K562 (cell line): Measurements from ENCODE around the gene SORCS2. TPM values are rescaled to one million over a fixed set of nuclear protein-coding genes. Genes with fewer than 3 reads are reported as not detected.

Source experiments
- ATAC-seq: fragments of 200-7000 bp; cut with Tn5 transposase; 3 replicates; pipeline ENCODE4 v1.9.1; 2020; ENCODE audit warnings: moderate library complexity
- BruUV-seq: library from RNA; stranded (reverse); fragments of 400-500 nt; replicated peaks from 2 replicates; lab custom pipeline; 2021; lab: Mats Ljungman, UMichigan
- CTCF ChIA-PET: fragments of 300-600 bp; formaldehyde crosslinking; extraction: SDS; loops from one replicate; lab custom pipeline; 2021; ENCODE audit warnings: low intra/inter-chr PET ratio; lab: Yijun Ruan, JAX
- POLR2A ChIA-PET: fragments of 300-600, 350-650 bp; sonication (Branson Sonifier 250); formaldehyde crosslinking; extraction: SDS; loops from one replicate; lab custom pipeline; 2021; ENCODE audit warnings: antibody characterized with exemption, inconsistent platforms; lab: Yijun Ruan, JAX
- DNase-seq, 4 experiments: peaks; one replicate each; pipeline versions ENCODE4 v3.0.0 to v3.0.0-alpha.2; 2011 to 2018; ENCODE audit warnings: low spot score in 3 of 4, mixed read lengths in 3 of 4; ENCODE audit errors: extremely low read depth in 1 of 4
- FAIRE-seq: peaks from 2 replicates; lab custom pipeline; 2011; peaks lifted over from hg19 to GRCh38; lab: Jason Lieb, UNC
- H2AFZ ChIP-seq: 2 replicates; pipeline ENCODE4 v1.6.0; 2011; ENCODE audit warnings: low read depth, low read length, control low read depth, inconsistent platforms
- H3K27ac ChIP-seq: fragments of 200-600 bp; 3 replicates; pipeline ENCODE4 v1.8.0; 2011; ENCODE audit warnings: low read depth, mild to moderate bottlenecking, control low read depth, inconsistent platforms, low read length, moderate library complexity, mixed read lengths; ENCODE audit errors: extremely low read depth
- H3K27me3 ChIP-seq, 2 experiments: fragments of 300-600 bp in 1 of 2; 2 replicates in 1 of 2; 3 replicates in 1 of 2; pipeline versions ENCODE4 v1.6.0 to v1.8.0; 2011; ENCODE audit warnings: inconsistent platforms in 2 of 2, low read length in 2 of 2, mild to moderate bottlenecking in 1 of 2, mixed read lengths in 1 of 2, moderate library complexity in 1 of 2; ENCODE audit not compliant: control insufficient read depth in 2 of 2, insufficient read depth in 2 of 2
- H3K36me3 ChIP-seq: fragments of 300-600 bp; 3 replicates; pipeline ENCODE4 v1.8.0; 2011; ENCODE audit warnings: mild to moderate bottlenecking, low read length, inconsistent platforms; ENCODE audit not compliant: control insufficient read depth, insufficient read depth
- H3K4me1 ChIP-seq, 2 experiments: fragments of 200-600 bp in 1 of 2; replicated peaks in 1 of 2; 2 replicates in 1 of 2; 3 replicates in 1 of 2; pipeline versions ENCODE4 v1.5.1 to v1.8.0; 2011; ENCODE audit warnings: inconsistent platforms in 2 of 2, low read length in 2 of 2, mild to moderate bottlenecking in 1 of 2, mixed read lengths in 1 of 2, moderate library complexity in 1 of 2; ENCODE audit not compliant: control insufficient read depth in 2 of 2, insufficient read depth in 2 of 2
- H3K4me2 ChIP-seq: 2 replicates; pipeline ENCODE4 v1.6.1; 2011; ENCODE audit warnings: low read length, control low read depth, inconsistent platforms, mixed read lengths; ENCODE audit not compliant: insufficient read depth
- H3K4me3 ChIP-seq: fragments of 200-600 bp; sonication (generic), shearing (Covaris generic); 2 replicates; pipeline ENCODE4 v1.5.1; 2016; ENCODE audit warnings: control low read depth, inconsistent platforms
- H3K79me2 ChIP-seq: fragments of 200-600 bp; 3 replicates; pipeline ENCODE4 v1.8.0; 2011; ENCODE audit warnings: low read length, inconsistent platforms; ENCODE audit not compliant: control insufficient read depth, insufficient read depth
- H3K9ac ChIP-seq, 2 experiments: 2 replicates each; pipeline versions ENCODE4 v1.6.0 to v1.6.1; 2011; ENCODE audit warnings: low read depth in 2 of 2, low read length in 2 of 2, control low read depth in 1 of 2, inconsistent platforms in 1 of 2, mild to moderate bottlenecking in 1 of 2, mixed read lengths in 1 of 2; ENCODE audit not compliant: insufficient read depth in 1 of 2
- H3K9me1 ChIP-seq: one replicate; pipeline ENCODE4 v1.6.0; 2011; ENCODE audit warnings: inconsistent platforms, mild to moderate bottlenecking, low read length, moderate library complexity; ENCODE audit not compliant: control insufficient read depth, insufficient read depth
- H3K9me3 ChIP-seq: replicated peaks from 2 replicates; pipeline ENCODE4 v1.5.1; 2011; ENCODE audit warnings: low read depth, low read length, inconsistent platforms; ENCODE audit not compliant: control insufficient read depth, insufficient read depth
- H4K20me1 ChIP-seq: replicated peaks from 2 replicates; pipeline ENCODE4 v1.6.1; 2011; ENCODE audit warnings: low read length, inconsistent platforms, mixed read lengths; ENCODE audit not compliant: control insufficient read depth, insufficient read depth
- EHMT2 ChIP-seq: fragments of 450-650 bp; IDR thresholded peaks from 2 replicates; pipeline ENCODE4 v1.6.1; 2018; ENCODE audit warnings: antibody characterized with exemption
- KLF10 ChIP-seq: fragments of 250-450 bp; sonication (Bioruptor Pico); IDR thresholded peaks from 2 replicates; pipeline ENCODE4 v1.6.1; 2021; ENCODE audit warnings: matching md5 sums
- NR3C1 ChIP-seq: sonication (generic); formaldehyde crosslinking; IDR thresholded peaks from 2 replicates; pipeline ENCODE4 v1.8.1; 2022; ENCODE audit warnings: missing genetic modification reagents
- RHOXF2B ChIP-seq: fragments of 250-450 bp; sonication (Bioruptor Pico); conservative IDR thresholded peaks from 2 replicates; pipeline ENCODE4 v1.5.1; 2021
- SMAD4 ChIP-seq: fragments of 250-450 bp; sonication (Bioruptor Pico); conservative IDR thresholded peaks from 2 replicates; pipeline ENCODE4 v1.8.0; 2021; ENCODE audit warnings: inconsistent platforms, mild to moderate bottlenecking, moderate library complexity
- ZNF785 ChIP-seq: fragments of 250-450 bp; sonication (Bioruptor Pico); IDR thresholded peaks from 2 replicates; pipeline ENCODE4 v1.4.0; 2020; ENCODE audit warnings: mild to moderate bottlenecking
- WGBS: fragments of 100-300 bp; shearing (Covaris generic); methylation state at CpG from one replicate; pipeline ENCODE4 v1.1.6; 2016; ENCODE audit warnings: low coverage, mixed read lengths; ENCODE audit not compliant: insufficient coverage; ENCODE audit errors: missing lambda C conversion rate; 5-methylcytosine and 5-hydroxymethylcytosine counted together
- in situ Hi-C: fragments of 300-500 bp; cut with MboI; formaldehyde crosslinking; loops from 4 replicates; pipeline ENCODE4 v1.15.0; 2018; ENCODE audit warnings: inconsistent platforms, mixed read lengths
- intact Hi-C: fragments of 100-400 bp; cut with micrococcal nuclease; formaldehyde crosslinking; loops from 2 replicates; pipeline ENCODE4 v1.14.2; 2022
- polyA plus RNA-seq, 8 experiments: library from polyadenylated mRNA; depleted of rRNA in 4 of 8; stranded (reverse) in 5 of 8; unstranded in 3 of 8; fragments of >200 nt; fragmentation: Nextera tagmentation in 2 of 8; fragmentation: Illumina TruSeq in 1 of 8; extraction: Ambion mirVana in 2 of 8; extraction: Trizol in 1 of 8; gene quantifications; 2 replicates each; pipeline versions ENCODE4 v1.2.1 to v1.2.3, GENCODE V29; 2011 to 2014; ENCODE audit warnings: inconsistent platforms in 1 of 8, missing spikeins in 1 of 8
- total RNA-seq, 7 experiments: library from RNA; depleted of rRNA in 6 of 7; stranded (reverse); fragments of >200 nt in 6 of 7; fragmentation: Illumina TruSeq in 2 of 7; extraction: Trizol in 2 of 7; gene quantifications; 2 replicates each; pipeline versions ENCODE4 v1.2.1 to v1.2.3, GENCODE V29; 2011 to 2021; ENCODE audit warnings: low replicate concordance in 1 of 7
- TF ChIP-seq, protein P1 (sequence below): fragments of 200-800 bp; sonication (Bioruptor generic); IDR thresholded peaks from 2 replicates; pipeline ENCODE4 v1.6.1; 2017; ENCODE audit warnings: missing genetic modification characterization, missing compliant biosample characterization
- TF ChIP-seq, protein P2 (sequence below): sonication (generic); formaldehyde crosslinking; IDR thresholded peaks from 2 replicates; pipeline ENCODE4 v1.8.0; 2022; ENCODE audit warnings: mild to moderate bottlenecking, missing genetic modification reagents
- TF ChIP-seq, protein P3 (sequence below): fragments of 450-650 bp; IDR thresholded peaks from 2 replicates; pipeline ENCODE4 v1.6.1; 2016; ENCODE audit warnings: borderline replicate concordance

Gene SORCS2
- total and polyA plus RNA-seq, 9 of the 15 experiments (the other 6 are each of a cell fraction or from before 2014, with no cell fraction given), result not detected

DNA sequence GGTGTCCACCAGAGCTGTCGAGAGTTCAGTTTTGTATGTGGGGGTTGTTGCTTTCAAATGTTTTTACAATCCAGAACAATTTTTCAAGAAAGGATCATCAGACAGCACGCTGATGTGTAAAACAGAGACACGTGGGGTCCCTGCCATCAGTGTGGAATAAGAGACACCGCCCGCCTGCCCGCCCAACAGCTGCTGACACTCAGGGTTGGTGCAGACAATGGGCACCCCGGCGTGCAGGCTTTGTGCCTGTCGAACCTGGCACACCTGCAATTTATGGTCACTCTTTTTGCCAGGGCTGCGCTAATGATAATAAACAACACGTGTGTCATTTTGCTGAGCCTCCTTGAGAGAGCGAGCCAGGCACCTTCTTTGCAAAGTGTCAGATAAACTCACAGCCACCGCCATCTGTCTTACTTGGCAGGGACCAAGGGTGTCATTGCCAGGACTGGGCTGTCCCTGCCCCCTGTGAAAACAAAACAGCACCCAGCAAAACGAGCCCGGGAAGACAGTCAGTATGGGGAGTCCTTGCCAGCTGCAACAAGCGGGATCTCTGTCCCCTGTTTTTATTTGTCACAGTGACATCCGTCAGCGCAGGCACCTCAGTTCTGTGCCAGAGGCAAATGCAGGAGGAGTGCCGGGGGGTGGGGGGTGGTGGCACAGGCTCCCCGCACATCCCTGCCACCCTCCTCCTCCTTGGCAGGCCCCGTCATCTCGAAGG lies 173.3 kb downstream of the SORCS2 start (continued):
- TF ChIP-seq, protein P1, sequence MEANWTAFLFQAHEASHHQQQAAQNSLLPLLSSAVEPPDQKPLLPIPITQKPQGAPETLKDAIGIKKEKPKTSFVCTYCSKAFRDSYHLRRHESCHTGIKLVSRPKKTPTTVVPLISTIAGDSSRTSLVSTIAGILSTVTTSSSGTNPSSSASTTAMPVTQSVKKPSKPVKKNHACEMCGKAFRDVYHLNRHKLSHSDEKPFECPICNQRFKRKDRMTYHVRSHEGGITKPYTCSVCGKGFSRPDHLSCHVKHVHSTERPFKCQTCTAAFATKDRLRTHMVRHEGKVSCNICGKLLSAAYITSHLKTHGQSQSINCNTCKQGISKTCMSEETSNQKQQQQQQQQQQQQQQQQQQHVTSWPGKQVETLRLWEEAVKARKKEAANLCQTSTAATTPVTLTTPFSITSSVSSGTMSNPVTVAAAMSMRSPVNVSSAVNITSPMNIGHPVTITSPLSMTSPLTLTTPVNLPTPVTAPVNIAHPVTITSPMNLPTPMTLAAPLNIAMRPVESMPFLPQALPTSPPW (CRISPR knock-in tag), result no peak

DNA sequence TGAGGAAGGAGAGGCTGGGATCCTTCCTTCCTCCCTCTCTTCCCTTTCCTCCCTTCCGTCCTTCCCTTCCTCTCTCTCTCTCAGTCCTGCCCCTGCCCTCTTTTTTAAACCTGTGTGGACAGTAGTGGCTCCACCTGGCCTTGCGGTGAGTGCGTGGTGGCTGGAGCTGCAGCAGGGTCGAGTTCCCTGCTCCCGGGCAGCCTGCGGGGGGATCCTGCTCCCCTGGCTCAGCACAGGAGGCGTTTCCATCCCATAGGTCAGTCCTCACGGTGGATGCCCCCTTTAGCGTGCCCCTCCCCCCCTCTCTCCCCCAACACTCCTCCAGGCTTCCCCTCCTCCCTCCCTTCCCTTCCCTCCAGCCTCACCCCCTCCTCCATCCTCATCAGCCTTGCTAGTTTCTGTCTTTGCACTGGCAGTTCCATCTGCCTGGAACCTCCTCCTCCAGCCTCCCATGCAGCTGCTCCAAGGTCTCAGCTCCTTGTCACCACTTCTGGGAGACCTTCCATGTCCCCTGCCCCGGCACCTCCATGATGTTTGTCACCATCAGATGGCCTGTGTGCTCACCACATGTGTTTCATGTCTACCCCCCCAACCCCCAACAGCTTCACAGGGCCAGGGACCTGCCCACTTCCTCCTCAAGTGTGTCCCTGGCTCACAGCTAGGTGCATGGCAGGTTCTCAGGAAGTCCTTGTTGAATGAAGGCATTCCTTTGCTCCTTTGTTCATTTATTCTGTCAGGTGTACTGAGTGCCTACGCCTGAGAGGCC lies 174.0 kb downstream of the SORCS2 start:
- FAIRE-seq (no peak), DNase-seq (no peak), ATAC-seq (no peak)
- WGBS, result 3% methylated on average over 6 of the region's 11 CpGs
- CTCF ChIA-PET, result interaction anchor here (0.5 kb wide), 1 partner anchor 1423 kb away, joined by 3 read pairs; no protein-coding TSS in a partner anchor
- H3K9me3 ChIP-seq, result no peaks in the 10 kb centered on the region; the same call in 1 of the 2 replicates
- H3K36me3 ChIP-seq, result no peaks in the 10 kb centered on the region
- peaks cover 10 to 36% of the 10 kb centered on the region in 2 experiments; a peak in 4 of 5 replicates for H3K27me3 ChIP-seq
- no TSS peak for BruUV-seq
- POLR2A ChIA-PET, result interaction anchor here (0.6 kb wide), 1 partner anchor 29 kb away, joined by 3 read pairs; no protein-coding TSS in a partner anchor
- H3K4me1 ChIP-seq, result no peaks in the 10 kb centered on the region
- H3K4me2 ChIP-seq, result no peak overlapping the region
- no peak overlapping the region for H3K27ac ChIP-seq
- no peak overlapping the region for H3K9ac ChIP-seq
- in situ Hi-C loops, result no loop called here
- H3K4me3 ChIP-seq, result no peak overlapping the region
- H3K79me2 ChIP-seq, result no peaks in the 10 kb centered on the region
- intact Hi-C loops, result no loop called here
- H2AFZ ChIP-seq, result no peak overlapping the region
- H3K9me1 ChIP-seq, result no peaks in the 10 kb centered on the region
- H4K20me1 ChIP-seq, result peaks cover 6% of the 10 kb centered on the region
- TF ChIP-seq ZNF785 (CRISPR knock-in tag), result no peak
- no peak for TF ChIP-seq KLF10 (CRISPR knock-in tag)
- TF ChIP-seq RHOXF2B (CRISPR knock-in tag), result no peak
- TF ChIP-seq SMAD4 (CRISPR knock-in tag), result no peak
- no peak for TF ChIP-seq NR3C1 (CRISPR knock-in tag)
- no peak for TF ChIP-seq EHMT2
- TF ChIP-seq, protein P2, sequence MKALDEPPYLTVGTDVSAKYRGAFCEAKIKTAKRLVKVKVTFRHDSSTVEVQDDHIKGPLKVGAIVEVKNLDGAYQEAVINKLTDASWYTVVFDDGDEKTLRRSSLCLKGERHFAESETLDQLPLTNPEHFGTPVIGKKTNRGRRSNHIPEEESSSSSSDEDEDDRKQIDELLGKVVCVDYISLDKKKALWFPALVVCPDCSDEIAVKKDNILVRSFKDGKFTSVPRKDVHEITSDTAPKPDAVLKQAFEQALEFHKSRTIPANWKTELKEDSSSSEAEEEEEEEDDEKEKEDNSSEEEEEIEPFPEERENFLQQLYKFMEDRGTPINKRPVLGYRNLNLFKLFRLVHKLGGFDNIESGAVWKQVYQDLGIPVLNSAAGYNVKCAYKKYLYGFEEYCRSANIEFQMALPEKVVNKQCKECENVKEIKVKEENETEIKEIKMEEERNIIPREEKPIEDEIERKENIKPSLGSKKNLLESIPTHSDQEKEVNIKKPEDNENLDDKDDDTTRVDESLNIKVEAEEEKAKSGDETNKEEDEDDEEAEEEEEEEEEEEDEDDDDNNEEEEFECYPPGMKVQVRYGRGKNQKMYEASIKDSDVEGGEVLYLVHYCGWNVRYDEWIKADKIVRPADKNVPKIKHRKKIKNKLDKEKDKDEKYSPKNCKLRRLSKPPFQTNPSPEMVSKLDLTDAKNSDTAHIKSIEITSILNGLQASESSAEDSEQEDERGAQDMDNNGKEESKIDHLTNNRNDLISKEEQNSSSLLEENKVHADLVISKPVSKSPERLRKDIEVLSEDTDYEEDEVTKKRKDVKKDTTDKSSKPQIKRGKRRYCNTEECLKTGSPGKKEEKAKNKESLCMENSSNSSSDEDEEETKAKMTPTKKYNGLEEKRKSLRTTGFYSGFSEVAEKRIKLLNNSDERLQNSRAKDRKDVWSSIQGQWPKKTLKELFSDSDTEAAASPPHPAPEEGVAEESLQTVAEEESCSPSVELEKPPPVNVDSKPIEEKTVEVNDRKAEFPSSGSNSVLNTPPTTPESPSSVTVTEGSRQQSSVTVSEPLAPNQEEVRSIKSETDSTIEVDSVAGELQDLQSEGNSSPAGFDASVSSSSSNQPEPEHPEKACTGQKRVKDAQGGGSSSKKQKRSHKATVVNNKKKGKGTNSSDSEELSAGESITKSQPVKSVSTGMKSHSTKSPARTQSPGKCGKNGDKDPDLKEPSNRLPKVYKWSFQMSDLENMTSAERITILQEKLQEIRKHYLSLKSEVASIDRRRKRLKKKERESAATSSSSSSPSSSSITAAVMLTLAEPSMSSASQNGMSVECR (CRISPR knock-in tag), result no peak
- TF ChIP-seq, protein P3, sequence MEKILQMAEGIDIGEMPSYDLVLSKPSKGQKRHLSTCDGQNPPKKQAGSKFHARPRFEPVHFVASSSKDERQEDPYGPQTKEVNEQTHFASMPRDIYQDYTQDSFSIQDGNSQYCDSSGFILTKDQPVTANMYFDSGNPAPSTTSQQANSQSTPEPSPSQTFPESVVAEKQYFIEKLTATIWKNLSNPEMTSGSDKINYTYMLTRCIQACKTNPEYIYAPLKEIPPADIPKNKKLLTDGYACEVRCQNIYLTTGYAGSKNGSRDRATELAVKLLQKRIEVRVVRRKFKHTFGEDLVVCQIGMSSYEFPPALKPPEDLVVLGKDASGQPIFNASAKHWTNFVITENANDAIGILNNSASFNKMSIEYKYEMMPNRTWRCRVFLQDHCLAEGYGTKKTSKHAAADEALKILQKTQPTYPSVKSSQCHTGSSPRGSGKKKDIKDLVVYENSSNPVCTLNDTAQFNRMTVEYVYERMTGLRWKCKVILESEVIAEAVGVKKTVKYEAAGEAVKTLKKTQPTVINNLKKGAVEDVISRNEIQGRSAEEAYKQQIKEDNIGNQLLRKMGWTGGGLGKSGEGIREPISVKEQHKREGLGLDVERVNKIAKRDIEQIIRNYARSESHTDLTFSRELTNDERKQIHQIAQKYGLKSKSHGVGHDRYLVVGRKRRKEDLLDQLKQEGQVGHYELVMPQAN, result no peak
